NCI-H146 (cell line): ENCODE data around the gene MICALL2.

ENCODE experiments used
- DNase-seq: peaks from one replicate; lab custom pipeline; 2025; lab: John Stamatoyannopoulos, UW

MICALL2 gene

DNA sequence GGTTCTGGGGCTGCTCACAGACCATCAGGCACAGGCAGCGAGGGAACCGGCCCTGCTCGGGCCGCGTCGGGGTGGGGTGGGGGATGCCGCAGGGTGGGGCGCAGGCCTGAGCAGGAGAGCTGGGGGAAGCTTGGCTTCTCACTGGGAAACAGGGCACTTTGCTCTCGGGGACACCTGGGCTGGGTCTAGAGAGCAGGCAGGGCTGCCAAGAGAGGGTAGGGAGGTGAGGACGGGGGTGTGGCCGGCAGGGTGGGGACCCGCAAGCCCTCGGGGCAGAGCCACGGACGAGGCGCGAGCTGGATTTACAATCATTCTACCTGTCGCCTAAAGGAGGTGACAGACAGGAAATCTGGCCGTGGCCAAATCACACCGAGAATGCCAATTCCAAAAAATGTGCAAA, 33.9 kb upstream of the MICALL2 start:
- no peak for DNase-seq

- DNase-seq = no peak
Observed at GRCh38 chr7:1492640-1493039, 33.4 kb upstream of the MICALL2 start.

GRCh38 chr7:1492221-1492620, 33.0 kb upstream of the MICALL2 start:
- DNase-seq = no peak

- no peak for DNase-seq
Observed at GRCh38 chr7:1490837-1491236, 31.6 kb upstream of the MICALL2 start.

DNA sequence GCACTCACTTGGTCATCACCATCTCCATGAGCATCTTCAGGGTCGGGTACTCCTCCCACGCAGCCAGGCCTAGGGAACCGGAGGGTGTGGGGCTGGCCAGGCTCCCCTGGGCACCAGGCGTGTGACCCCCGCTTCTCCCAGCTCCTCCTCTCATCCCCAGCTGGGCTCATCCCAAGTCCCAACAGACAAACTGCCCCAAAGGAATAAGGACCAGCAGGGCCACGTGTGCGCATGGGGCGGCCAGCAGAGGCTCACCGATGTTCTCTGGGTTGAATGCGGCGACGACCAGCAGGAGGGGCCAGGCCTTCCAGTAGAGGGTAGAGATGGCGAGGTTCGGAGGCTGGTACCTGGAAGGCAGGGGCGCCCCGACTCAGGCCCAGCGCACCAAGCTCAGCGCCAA, 30.1 kb upstream of the MICALL2 start:
- DNase-seq = no peak

DNA sequence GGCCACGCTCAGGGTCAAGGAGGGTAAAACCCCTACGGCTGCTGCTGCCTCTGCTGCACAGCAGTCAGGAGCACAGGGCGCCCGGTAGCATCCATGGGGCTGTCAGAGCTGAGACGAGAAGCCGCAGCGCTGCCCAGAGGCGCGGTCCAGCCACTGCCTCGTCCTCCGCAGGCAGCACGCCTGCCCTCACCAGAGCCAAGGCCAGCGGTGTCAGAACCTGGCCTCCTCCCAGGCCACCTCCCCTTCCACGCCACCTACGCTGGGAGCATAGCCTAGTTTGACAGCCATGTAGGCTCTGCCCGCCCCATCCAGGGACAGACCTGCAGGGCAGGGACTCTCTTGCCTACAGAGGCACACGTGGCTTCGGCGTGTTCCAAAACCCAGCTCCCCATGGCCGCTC, 28.7 kb upstream of the MICALL2 start:
- DNase-seq = no peak

DNA sequence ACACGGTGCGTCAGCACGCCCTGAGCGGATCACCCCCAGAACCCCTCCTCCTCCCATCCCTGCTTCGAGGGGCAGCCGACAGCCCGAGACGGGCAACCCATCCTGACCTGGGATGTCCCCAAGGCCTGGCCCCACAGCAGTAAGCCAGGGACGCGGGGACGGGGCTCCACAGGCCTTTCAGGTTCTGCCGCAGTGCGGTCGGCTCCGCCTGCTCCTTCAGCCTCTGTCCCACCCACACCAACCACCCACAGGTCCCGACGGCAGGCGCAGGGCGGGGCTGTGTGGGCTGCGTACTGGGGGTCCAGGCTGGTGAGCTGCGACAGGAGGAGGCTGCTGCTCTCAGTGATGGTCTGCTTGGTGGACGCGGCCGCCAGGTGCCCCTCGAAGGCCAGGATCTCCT, 28.2 kb upstream of the MICALL2 start:
- no peak for DNase-seq

- no peak for DNase-seq
Observed at GRCh38 chr7:1486571-1486970, 27.3 kb upstream of the MICALL2 start.

- DNase-seq = no peak
Observed at GRCh38 chr7:1485156-1485555, 25.9 kb upstream of the MICALL2 start.

GRCh38 chr7:1484569-1484968, 25.3 kb upstream of the MICALL2 start:
- no peak for DNase-seq

DNA sequence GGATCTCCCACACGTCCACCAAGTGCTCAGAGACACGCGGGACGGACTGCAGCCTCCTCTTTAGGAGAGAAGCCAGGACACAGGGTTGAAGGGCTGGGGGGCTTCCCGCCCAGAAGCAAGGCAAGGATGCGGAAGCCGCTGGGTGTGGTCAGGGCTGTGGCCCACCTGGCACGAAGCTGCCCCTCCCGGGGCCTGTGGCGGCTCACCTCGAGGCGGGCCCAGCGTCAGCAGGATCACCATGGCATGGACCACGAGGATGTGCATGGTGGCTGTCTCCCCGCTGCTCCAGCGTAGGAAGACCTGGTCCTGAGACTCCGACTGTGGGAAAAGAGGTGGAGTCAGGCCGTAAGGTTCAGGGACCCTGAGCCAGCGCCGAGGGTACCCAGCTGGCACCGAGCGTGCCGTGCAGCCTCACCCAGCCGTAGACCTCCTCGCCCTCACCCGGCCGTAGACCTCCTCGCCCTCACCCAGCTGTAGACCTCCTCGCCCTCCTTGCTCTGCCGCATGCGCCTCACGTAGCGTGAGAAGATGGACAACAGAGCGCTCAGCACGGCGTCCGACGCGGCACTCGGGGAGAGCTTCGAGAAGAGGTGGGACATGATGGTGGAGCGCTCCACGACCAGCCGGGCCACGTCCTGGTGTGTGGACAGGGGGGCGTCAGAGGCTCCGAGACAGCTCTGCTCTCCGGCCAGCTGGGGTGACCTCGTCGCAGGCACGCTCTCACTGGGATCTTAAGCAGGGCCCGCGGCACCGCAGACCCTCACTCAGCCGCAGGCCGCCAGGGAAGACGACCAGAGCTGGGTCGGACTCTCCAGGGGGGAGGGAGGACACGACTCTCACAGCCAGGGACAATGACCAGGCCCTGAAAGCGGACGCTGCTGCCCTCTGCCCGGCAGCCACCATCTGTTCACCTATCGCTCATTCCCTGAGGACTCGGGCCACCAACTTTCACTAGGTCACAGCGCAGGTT, 24.6 kb upstream of the MICALL2 start:
- DNase-seq = no peak

- no peak for DNase-seq
Observed at GRCh38 chr7:1483079-1483478, 23.8 kb upstream of the MICALL2 start.

- DNase-seq = no peak
Observed at GRCh38 chr7:1481300-1481699, 22.0 kb upstream of the MICALL2 start.

DNA sequence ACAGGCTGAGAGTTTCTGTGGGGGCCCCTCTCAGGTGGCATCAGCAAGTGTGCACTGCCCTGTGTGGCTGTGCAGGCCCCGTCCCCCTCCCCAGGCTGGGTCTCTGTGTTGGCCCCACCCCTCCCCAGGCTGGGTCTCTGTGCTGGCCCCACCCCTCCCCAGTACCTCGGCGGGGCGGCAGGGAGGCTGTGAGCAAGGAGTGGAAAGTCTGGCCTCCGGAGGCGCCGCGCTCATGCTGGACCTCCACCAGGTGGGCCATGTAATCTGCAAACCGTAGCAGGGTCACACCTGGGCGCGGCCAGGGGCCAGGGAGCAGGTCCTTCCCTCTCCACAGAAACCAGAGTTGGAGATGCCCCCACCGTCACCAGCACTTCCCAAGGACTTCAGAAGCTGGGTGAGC, 21.4 kb upstream of the MICALL2 start:
- DNase-seq = no peak

DNA sequence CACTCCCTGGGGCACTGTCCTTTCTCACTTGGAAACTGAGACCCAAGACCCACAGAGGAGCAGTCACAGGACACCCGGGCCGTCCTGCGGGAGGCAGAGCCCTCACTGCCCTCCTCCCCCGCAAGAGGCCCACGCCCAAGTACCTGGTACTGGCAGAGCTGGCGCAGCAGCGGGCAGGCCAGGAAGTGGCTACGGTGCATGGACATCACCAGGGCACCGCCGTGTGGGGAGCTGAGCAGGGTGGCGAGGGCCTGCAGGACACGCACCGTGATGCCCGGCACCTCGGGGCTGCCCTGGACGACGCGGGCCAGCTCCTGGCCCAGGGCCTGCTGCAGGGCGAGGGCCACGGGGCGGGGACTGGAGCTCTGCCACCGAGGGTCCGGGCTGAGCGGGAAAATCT, 20.0 kb upstream of the MICALL2 start:
- DNase-seq = no peak

GRCh38 chr7:1478480-1478879, 19.2 kb upstream of the MICALL2 start:
- no peak for DNase-seq

- DNase-seq = no peak
Observed at GRCh38 chr7:1476859-1477258, 17.6 kb upstream of the MICALL2 start.

- no peak for DNase-seq
Observed at GRCh38 chr7:1475991-1476390, 16.7 kb upstream of the MICALL2 start.

DNA sequence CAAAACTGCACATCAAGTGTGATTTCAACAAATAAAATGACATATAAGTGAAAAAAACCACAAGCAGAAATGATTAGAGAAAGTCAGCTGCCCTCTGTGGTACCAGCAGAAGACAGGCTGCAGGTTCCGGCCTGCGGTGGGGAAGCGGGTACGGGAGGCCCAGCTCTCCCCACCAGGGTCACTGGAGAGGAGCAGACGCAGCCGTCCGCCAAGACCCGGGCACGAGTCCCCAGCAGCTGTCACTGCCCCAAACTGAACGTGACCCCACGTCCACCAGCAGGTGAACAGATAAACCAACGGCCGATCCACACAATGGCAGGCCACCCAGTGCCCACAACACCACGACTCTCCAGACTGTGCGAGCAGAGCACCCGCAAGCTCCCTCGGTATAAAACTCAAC, 16.1 kb upstream of the MICALL2 start:
- DNase-seq = no peak

- DNase-seq = no peak
Observed at GRCh38 chr7:1474736-1475135, 15.5 kb upstream of the MICALL2 start.

DNA sequence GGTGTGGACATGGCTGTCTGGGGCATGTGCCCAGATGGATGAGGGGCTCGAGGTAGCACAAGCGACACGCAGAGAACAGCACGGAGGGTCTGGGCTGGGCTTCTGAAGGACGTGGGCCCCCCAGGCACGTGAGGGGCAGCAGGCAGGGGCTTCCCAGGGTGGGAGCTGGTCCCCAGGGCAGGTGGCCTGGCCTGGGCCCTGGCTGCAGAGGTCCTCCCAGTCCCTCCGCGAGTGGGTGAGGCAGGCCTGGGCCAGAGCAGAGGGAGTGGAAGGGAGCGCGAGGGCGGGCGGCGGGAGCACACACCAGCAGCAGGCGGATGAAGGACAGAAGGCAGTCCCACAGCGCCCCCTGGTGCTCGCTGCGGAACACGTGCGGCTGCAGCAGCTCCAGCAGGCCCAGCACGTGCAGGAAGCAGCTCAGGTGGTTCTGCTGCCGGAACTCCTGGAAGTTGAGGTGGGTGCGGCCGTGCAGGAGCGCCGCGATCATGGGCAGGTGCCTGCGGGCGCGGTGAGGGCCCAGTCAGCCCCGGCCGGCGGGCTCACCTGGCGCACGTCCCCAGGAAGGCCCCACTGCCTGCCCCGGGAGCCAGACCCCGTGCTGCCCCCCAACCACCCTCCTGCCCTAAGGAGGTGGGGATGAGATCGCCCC, 14.7 kb upstream of the MICALL2 start:
- peak; percentile 73 for DNase-seq

- DNase-seq = no peak
Observed at GRCh38 chr7:1470901-1471300, 11.6 kb upstream of the MICALL2 start.

DNA sequence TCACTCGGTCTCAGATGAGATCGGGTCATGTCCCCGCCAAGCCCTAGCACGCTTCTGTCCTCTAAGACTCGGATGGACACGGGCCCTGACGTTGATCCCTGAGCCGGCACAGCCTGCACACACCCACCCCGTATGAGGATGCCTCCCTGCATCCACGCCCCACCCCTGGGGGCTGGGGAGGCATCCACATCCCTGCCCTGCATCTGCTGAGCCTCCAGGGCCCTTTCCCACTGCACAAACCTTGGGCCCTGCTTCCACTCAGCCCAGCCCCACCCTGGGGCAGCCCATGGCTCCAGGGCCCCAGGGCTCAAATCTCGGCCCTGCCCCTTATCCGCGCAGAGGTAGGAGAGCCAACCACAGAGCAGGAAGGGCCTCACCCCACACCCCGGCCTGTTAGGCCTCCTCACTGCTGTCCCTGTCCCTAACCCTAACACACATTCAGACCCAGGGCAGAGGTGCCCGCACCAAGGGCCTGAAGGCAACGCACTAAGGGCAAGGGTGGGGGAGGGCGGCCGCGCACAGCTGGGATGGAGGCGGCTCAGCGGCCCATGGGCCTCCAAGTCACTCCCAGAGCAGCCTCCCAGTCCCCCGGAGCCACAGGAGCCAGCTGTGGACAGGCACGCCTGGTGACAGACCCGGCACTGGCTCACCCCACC, 9.5 kb upstream of the MICALL2 start:
- DNase-seq = no peak
